ENCODE data around the gene APOBEC3B.

The APOBEC3B gene

GRCh38 chr22:38981992-38982927, at the start of gene APOBEC3B:
Gene APOBEC3B, plus strand, starts transcription at chr22:38982347. Its CDS starts 107 bp downstream, at chr22:38982454.
- Histone ChIP-seq H3K4me1 (ENCODE audit: control insufficient read depth, insufficient read depth, low read length) (peaks cover 9% of the 10 kb centered on the region), H3K27me3 (replicated peaks; ENCODE audit: control insufficient read depth, insufficient read depth, low read length) (no peaks in the 10 kb centered on the region), H3K9me3 (ENCODE audit: control insufficient read depth, low read length) (no peaks in the 10 kb centered on the region), H3K4me3 (ENCODE audit: low read length) (peak within 1 kb of the TSS; percentile 78), H3K36me3 (ENCODE audit: control insufficient read depth, insufficient read depth, low read length, severe bottlenecking) (no peaks in the 10 kb centered on the region), H3K9ac (ENCODE audit: low read length) (peak within 1 kb of the TSS; percentile 34)
- DNase-seq (ENCODE audit: low read depth) = peak; percentile 95

DNA sequence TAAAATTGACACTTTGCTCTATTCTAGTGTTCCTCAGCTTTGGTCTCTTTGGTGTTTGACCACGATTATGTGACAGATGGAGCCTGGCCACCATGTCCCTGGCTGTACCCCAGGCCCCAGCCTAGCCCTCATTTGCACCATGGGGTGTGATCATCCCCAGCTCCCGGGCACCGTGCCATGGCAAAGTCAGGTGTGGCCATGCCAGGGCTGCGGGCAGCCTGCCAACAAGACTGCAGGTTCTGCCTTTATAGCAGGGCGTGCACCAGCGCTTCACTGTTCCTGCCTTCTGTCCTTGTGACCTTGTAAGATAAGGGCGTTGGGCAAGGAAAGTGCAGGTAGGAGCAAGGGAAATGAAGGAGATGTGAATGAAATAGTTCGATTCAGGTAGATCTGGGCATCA, 47.1 kb upstream of the APOBEC3B start:
- Histone ChIP-seq H3K4me3 (ENCODE audit: low read length) (no peak overlapping the region), H3K27me3 (replicated peaks; ENCODE audit: control insufficient read depth, insufficient read depth, low read length) (peaks cover 62% of the 10 kb centered on the region), H3K4me1 (ENCODE audit: control insufficient read depth, insufficient read depth, low read length) (no peaks in the 10 kb centered on the region), H3K36me3 (ENCODE audit: control insufficient read depth, insufficient read depth, low read length, severe bottlenecking) (no peaks in the 10 kb centered on the region), H3K9me3 (ENCODE audit: control insufficient read depth, low read length) (no peaks in the 10 kb centered on the region), H3K9ac (ENCODE audit: low read length) (no peak overlapping the region)
- no peak for DNase-seq (ENCODE audit: low read depth)

GRCh38 chr22:38935616-38936015, 46.5 kb upstream of the APOBEC3B start:
- H3K27me3 ChIP-seq (replicated peaks; ENCODE audit: control insufficient read depth, insufficient read depth, low read length) = peaks cover 61% of the 10 kb centered on the region
- H3K9ac ChIP-seq (ENCODE audit: low read length) = no peak overlapping the region
- H3K9me3 ChIP-seq (ENCODE audit: control insufficient read depth, low read length) = no peaks in the 10 kb centered on the region
- H3K36me3 ChIP-seq (ENCODE audit: control insufficient read depth, insufficient read depth, low read length, severe bottlenecking) = no peaks in the 10 kb centered on the region
- no peaks in the 10 kb centered on the region for H3K4me1 ChIP-seq (ENCODE audit: control insufficient read depth, insufficient read depth, low read length)
- no peak for DNase-seq (ENCODE audit: low read depth)
- H3K4me3 ChIP-seq (ENCODE audit: low read length) = no peak overlapping the region

DNA sequence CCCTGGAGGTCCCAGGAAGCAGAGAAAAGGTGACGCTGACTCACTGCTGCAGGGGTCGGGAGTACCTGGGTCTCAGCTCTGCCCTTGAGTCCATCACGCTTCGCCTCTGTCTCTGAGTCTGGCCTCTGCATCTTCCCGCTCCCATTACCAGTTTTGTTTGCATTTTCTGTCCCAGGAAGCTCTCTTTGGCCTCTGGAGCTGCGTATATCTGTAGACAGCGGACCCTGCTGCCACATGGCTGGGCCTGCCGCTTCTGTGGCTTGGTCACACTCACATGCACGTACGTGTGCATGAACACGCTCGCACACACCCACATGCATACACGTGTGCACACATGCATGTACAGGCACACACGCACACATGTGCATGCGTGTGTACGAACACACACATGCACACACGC, 45.6 kb upstream of the APOBEC3B start:
- Histone ChIP-seq H3K36me3 (ENCODE audit: control insufficient read depth, insufficient read depth, low read length, severe bottlenecking) (no peaks in the 10 kb centered on the region), H3K4me3 (ENCODE audit: low read length) (no peak overlapping the region), H3K9me3 (ENCODE audit: control insufficient read depth, low read length) (no peaks in the 10 kb centered on the region), H3K4me1 (ENCODE audit: control insufficient read depth, insufficient read depth, low read length) (no peaks in the 10 kb centered on the region), H3K27me3 (replicated peaks; ENCODE audit: control insufficient read depth, insufficient read depth, low read length) (peaks cover 57% of the 10 kb centered on the region), H3K9ac (ENCODE audit: low read length) (no peak overlapping the region)
- no peak for DNase-seq (ENCODE audit: low read depth)

DNA sequence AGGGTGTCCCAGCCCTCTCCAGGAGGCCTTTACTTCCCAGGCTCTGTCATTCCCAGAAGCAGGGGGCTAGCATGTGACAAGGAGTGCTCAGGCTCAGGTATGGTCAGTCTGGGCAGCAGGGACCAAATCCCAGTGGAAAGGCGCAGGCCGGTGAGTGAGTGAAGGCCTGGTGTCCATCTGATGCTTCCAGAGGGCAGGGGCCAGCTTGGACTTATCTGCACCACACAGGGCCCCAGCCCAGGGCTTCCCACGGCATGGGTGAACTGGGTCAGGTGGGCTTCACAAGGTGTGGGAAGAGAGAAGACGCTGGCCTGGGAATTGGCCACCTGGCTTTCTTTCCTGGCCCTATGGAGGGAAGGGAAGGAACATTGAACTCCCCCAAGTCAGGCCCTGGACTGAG, 45.1 kb upstream of the APOBEC3B start:
- no peaks in the 10 kb centered on the region for H3K4me1 ChIP-seq (ENCODE audit: control insufficient read depth, insufficient read depth, low read length)
- H3K9ac ChIP-seq (ENCODE audit: low read length) = no peak overlapping the region
- no peaks in the 10 kb centered on the region for H3K9me3 ChIP-seq (ENCODE audit: control insufficient read depth, low read length)
- no peak overlapping the region for H3K4me3 ChIP-seq (ENCODE audit: low read length)
- no peaks in the 10 kb centered on the region for H3K36me3 ChIP-seq (ENCODE audit: control insufficient read depth, insufficient read depth, low read length, severe bottlenecking)
- H3K27me3 ChIP-seq (replicated peaks; ENCODE audit: control insufficient read depth, insufficient read depth, low read length) = peaks cover 60% of the 10 kb centered on the region
- no peak for DNase-seq (ENCODE audit: low read depth)

- no peak for DNase-seq (ENCODE audit: low read depth)
- Histone ChIP-seq H3K27me3 (replicated peaks; ENCODE audit: control insufficient read depth, insufficient read depth, low read length) (peaks cover 59% of the 10 kb centered on the region), H3K9ac (ENCODE audit: low read length) (no peak overlapping the region), H3K9me3 (ENCODE audit: control insufficient read depth, low read length) (no peaks in the 10 kb centered on the region), H3K4me3 (ENCODE audit: low read length) (no peak overlapping the region), H3K36me3 (ENCODE audit: control insufficient read depth, insufficient read depth, low read length, severe bottlenecking) (no peaks in the 10 kb centered on the region), H3K4me1 (ENCODE audit: control insufficient read depth, insufficient read depth, low read length) (no peaks in the 10 kb centered on the region)
Observed at GRCh38 chr22:38937541-38937940, 44.6 kb upstream of the APOBEC3B start.

- no peak overlapping the region for H3K4me3 ChIP-seq (ENCODE audit: low read length)
Observed at GRCh38 chr22:38938221-38938620, 43.9 kb upstream of the APOBEC3B start.

GRCh38 chr22:38938925-38939324, 43.2 kb upstream of the APOBEC3B start:
- H3K9ac ChIP-seq (ENCODE audit: low read length) = no peak overlapping the region
- H3K4me3 ChIP-seq (ENCODE audit: low read length) = no peak overlapping the region
- DNase-seq (ENCODE audit: low read depth) = no peak
- H3K9me3 ChIP-seq (ENCODE audit: control insufficient read depth, low read length) = no peaks in the 10 kb centered on the region
- H3K36me3 ChIP-seq (ENCODE audit: control insufficient read depth, insufficient read depth, low read length, severe bottlenecking) = no peaks in the 10 kb centered on the region
- H3K4me1 ChIP-seq (ENCODE audit: control insufficient read depth, insufficient read depth, low read length) = no peaks in the 10 kb centered on the region
- H3K27me3 ChIP-seq (replicated peaks; ENCODE audit: control insufficient read depth, insufficient read depth, low read length) = peaks cover 69% of the 10 kb centered on the region

More at GRCh38 chr22:38938221-38938620, 43.9 kb upstream of the APOBEC3B start:
- H3K9ac ChIP-seq (ENCODE audit: low read length) = no peak overlapping the region
- H3K36me3 ChIP-seq (ENCODE audit: control insufficient read depth, insufficient read depth, low read length, severe bottlenecking) = no peaks in the 10 kb centered on the region
- no peak for DNase-seq (ENCODE audit: low read depth)
- H3K9me3 ChIP-seq (ENCODE audit: control insufficient read depth, low read length) = no peaks in the 10 kb centered on the region
- no peaks in the 10 kb centered on the region for H3K4me1 ChIP-seq (ENCODE audit: control insufficient read depth, insufficient read depth, low read length)
- peaks cover 63% of the 10 kb centered on the region for H3K27me3 ChIP-seq (replicated peaks; ENCODE audit: control insufficient read depth, insufficient read depth, low read length)

- Histone ChIP-seq H3K9me3 (ENCODE audit: control insufficient read depth, low read length) (no peaks in the 10 kb centered on the region), H3K27me3 (replicated peaks; ENCODE audit: control insufficient read depth, insufficient read depth, low read length) (peaks cover 72% of the 10 kb centered on the region), H3K4me3 (ENCODE audit: low read length) (no peak overlapping the region), H3K36me3 (ENCODE audit: control insufficient read depth, insufficient read depth, low read length, severe bottlenecking) (no peaks in the 10 kb centered on the region), H3K4me1 (ENCODE audit: control insufficient read depth, insufficient read depth, low read length) (no peaks in the 10 kb centered on the region), H3K9ac (ENCODE audit: low read length) (no peak overlapping the region)
- DNase-seq (ENCODE audit: low read depth) = no peak
Observed at GRCh38 chr22:38940811-38941384, 41.2 kb upstream of the APOBEC3B start.

GRCh38 chr22:38941488-38941987, 40.6 kb upstream of the APOBEC3B start:
- Histone ChIP-seq H3K4me1 (ENCODE audit: control insufficient read depth, insufficient read depth, low read length) (no peaks in the 10 kb centered on the region), H3K27me3 (replicated peaks; ENCODE audit: control insufficient read depth, insufficient read depth, low read length) (peaks cover 66% of the 10 kb centered on the region), H3K9ac (ENCODE audit: low read length) (no peak overlapping the region), H3K36me3 (ENCODE audit: control insufficient read depth, insufficient read depth, low read length, severe bottlenecking) (no peaks in the 10 kb centered on the region), H3K4me3 (ENCODE audit: low read length) (no peak overlapping the region), H3K9me3 (ENCODE audit: control insufficient read depth, low read length) (no peaks in the 10 kb centered on the region)
- DNase-seq (ENCODE audit: low read depth) = no peak

- H3K9me3 ChIP-seq (ENCODE audit: control insufficient read depth, low read length) = no peaks in the 10 kb centered on the region
- DNase-seq (ENCODE audit: low read depth) = no peak
- peaks cover 67% of the 10 kb centered on the region for H3K27me3 ChIP-seq (replicated peaks; ENCODE audit: control insufficient read depth, insufficient read depth, low read length)
- no peaks in the 10 kb centered on the region for H3K4me1 ChIP-seq (ENCODE audit: control insufficient read depth, insufficient read depth, low read length)
- no peaks in the 10 kb centered on the region for H3K36me3 ChIP-seq (ENCODE audit: control insufficient read depth, insufficient read depth, low read length, severe bottlenecking)
- no peak overlapping the region for H3K9ac ChIP-seq (ENCODE audit: low read length)
- H3K4me3 ChIP-seq (ENCODE audit: low read length) = no peak overlapping the region
Observed at GRCh38 chr22:38942702-38943101, 39.4 kb upstream of the APOBEC3B start.

All from adipocyte (in vitro differentiated cells).